Neuron (in vitro differentiated cells): Measurements from ENCODE around the gene TNIP2.

ENCODE experiments used
- H2AFZ ChIP-seq: one replicate; pipeline ENCODE4 v1.6.1; 2013; ENCODE audit warnings: low read depth, mild to moderate bottlenecking, inconsistent platforms, low read length, moderate library complexity
- H3K27me3 ChIP-seq: one replicate; pipeline ENCODE4 v1.6.1; 2013; ENCODE audit warnings: low read length; ENCODE audit not compliant: insufficient read depth
- H3K36me3 ChIP-seq: one replicate; pipeline ENCODE4 v1.6.1; 2013; ENCODE audit warnings: low read length; ENCODE audit not compliant: insufficient read depth
- H3K4me1 ChIP-seq: one replicate; pipeline ENCODE4 v1.6.1; 2013; ENCODE audit warnings: low read length; ENCODE audit not compliant: insufficient read depth
- H3K4me3 ChIP-seq: 2 replicates; pipeline ENCODE4 v1.5.1; 2013; ENCODE audit warnings: mild to moderate bottlenecking, low read length, moderate library complexity
- H3K9me3 ChIP-seq: one replicate; pipeline ENCODE4 v1.6.1; 2013; ENCODE audit warnings: low read length

The TNIP2 gene

GRCh38 chr4:2754848-2755819 lies 1.0 kb downstream of the TNIP2 start:
- no peaks in the 10 kb centered on the region for H3K27me3 ChIP-seq
- peaks cover 9% of the 10 kb centered on the region for H3K4me1 ChIP-seq
- peak overlapping the region; percentile 22 for H2AFZ ChIP-seq
- peaks cover 3% of the 10 kb centered on the region for H3K36me3 ChIP-seq
- H3K4me3 ChIP-seq = peak overlapping the region; percentile 93
- no peaks in the 10 kb centered on the region for H3K9me3 ChIP-seq

DNA sequence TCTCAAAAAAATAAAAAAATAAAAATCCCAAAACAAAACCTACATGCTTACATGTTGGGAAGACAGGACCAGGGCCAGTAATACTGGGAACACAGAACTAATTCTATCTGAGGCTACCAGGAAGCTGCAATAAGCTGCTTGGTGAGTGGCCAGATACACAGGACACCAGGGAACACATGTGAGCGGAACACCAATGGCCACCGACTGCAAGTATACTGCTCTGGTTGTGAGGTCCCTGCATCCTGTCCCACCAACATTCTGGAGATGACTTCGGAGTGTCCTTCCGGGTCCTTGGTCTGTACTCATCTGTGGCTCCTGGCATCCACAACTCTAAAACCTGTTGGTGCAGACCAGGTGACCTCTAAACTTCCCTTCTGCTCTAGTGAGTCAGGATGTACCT lies 2.7 kb downstream of the TNIP2 start:
- Histone ChIP-seq H3K36me3 (peaks cover 3% of the 10 kb centered on the region), H3K4me3 (no peak overlapping the region), H3K4me1 (peaks cover 9% of the 10 kb centered on the region), H3K9me3 (no peaks in the 10 kb centered on the region), H3K27me3 (no peaks in the 10 kb centered on the region), H2AFZ (no peak overlapping the region)

- Histone ChIP-seq H2AFZ (no peak overlapping the region), H3K9me3 (no peaks in the 10 kb centered on the region), H3K36me3 (peaks cover 22% of the 10 kb centered on the region), H3K4me1 (peaks cover 12% of the 10 kb centered on the region), H3K27me3 (no peaks in the 10 kb centered on the region), H3K4me3 (no peak overlapping the region)
These were observed 5.2 kb downstream of the TNIP2 start for GRCh38 chr4:2750719-2751605.

DNA sequence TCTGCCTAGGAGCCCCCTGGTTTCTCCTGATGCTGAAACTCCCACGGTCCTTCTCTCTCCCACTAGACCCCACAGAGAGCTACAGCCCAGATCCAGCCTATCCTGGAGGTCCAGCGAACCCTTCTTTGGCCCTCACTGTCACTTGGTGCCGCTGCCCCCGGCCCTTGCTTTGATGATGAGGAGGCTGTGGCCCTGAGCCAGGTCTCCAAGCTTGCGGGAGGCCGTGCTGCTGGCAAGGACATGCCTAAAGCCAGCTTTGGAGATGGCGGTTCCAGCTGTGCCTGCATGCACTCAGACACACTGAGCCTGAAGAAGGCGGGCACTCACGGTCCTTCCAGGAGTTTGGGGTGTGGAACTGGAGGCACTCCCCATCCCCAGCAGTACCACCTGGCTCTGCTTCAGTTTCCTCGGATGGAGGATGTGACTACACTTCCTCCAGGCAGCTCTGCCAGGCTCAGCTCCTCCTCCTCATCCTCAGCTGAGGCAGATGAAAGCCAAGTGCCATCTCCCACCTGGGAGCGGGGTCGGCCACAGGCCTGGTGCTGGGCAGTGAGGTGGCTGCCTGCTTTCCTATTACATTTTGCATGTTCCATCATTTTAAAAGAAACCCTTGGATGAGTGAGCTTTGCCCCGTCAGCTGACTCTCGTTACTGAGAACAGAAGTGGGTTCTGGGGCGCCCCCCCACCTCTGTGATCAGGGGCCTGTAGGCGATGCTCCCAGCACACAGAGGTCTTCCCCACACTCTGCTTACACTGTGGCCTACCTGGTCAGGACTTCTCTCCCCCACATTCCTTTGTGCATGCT lies 9.0 kb downstream of the TNIP2 start:
- no peaks in the 10 kb centered on the region for H3K27me3 ChIP-seq
- H3K4me3 ChIP-seq = no peak overlapping the region
- no peaks in the 10 kb centered on the region for H3K9me3 ChIP-seq

GRCh38 chr4:2745981-2746806 lies 9.9 kb downstream of the TNIP2 start:
- Histone ChIP-seq H3K9me3 (no peaks in the 10 kb centered on the region), H3K36me3 (peaks cover 58% of the 10 kb centered on the region), H3K27me3 (no peaks in the 10 kb centered on the region)

More for the DNA sequence above, 9.0 kb downstream of the TNIP2 start:
- peaks cover 3% of the 10 kb centered on the region for H3K4me1 ChIP-seq
- H3K36me3 ChIP-seq = peaks cover 54% of the 10 kb centered on the region
- H2AFZ ChIP-seq = no peak overlapping the region

GRCh38 chr4:2745516-2745915 lies 10.6 kb downstream of the TNIP2 start:
- peaks cover 58% of the 10 kb centered on the region for H3K36me3 ChIP-seq
- H3K4me1 ChIP-seq = peaks cover 3% of the 10 kb centered on the region
- H3K4me3 ChIP-seq = no peak overlapping the region
- no peaks in the 10 kb centered on the region for H3K9me3 ChIP-seq
- H3K27me3 ChIP-seq = no peaks in the 10 kb centered on the region
- H2AFZ ChIP-seq = no peak overlapping the region

More at GRCh38 chr4:2745981-2746806, 9.9 kb downstream of the TNIP2 start:
- H3K4me3 ChIP-seq = no peak overlapping the region
- no peak overlapping the region for H2AFZ ChIP-seq
- peaks cover 3% of the 10 kb centered on the region for H3K4me1 ChIP-seq

GRCh38 chr4:2744576-2745270 lies 11.4 kb downstream of the TNIP2 start:
- no peaks in the 10 kb centered on the region for H3K9me3 ChIP-seq
- peaks cover 58% of the 10 kb centered on the region for H3K36me3 ChIP-seq

GRCh38 chr4:2743518-2744445 lies 12.4 kb downstream of the TNIP2 start:
- Histone ChIP-seq H2AFZ (no peak overlapping the region), H3K36me3 (peaks cover 58% of the 10 kb centered on the region), H3K4me1 (peaks cover 3% of the 10 kb centered on the region), H3K4me3 (no peak overlapping the region), H3K27me3 (no peaks in the 10 kb centered on the region), H3K9me3 (no peaks in the 10 kb centered on the region)

More at GRCh38 chr4:2744576-2745270, 11.4 kb downstream of the TNIP2 start:
- Histone ChIP-seq H3K4me1 (peaks cover 3% of the 10 kb centered on the region), H3K4me3 (no peak overlapping the region), H3K27me3 (no peaks in the 10 kb centered on the region), H2AFZ (no peak overlapping the region)

- H3K9me3 ChIP-seq = no peaks in the 10 kb centered on the region
- no peak overlapping the region for H3K4me3 ChIP-seq
- peaks cover 3% of the 10 kb centered on the region for H3K4me1 ChIP-seq
- H2AFZ ChIP-seq = no peak overlapping the region
- peaks cover 58% of the 10 kb centered on the region for H3K36me3 ChIP-seq
- H3K27me3 ChIP-seq = no peaks in the 10 kb centered on the region
These were observed 13.2 kb downstream of the TNIP2 start for GRCh38 chr4:2742823-2743517.

DNA sequence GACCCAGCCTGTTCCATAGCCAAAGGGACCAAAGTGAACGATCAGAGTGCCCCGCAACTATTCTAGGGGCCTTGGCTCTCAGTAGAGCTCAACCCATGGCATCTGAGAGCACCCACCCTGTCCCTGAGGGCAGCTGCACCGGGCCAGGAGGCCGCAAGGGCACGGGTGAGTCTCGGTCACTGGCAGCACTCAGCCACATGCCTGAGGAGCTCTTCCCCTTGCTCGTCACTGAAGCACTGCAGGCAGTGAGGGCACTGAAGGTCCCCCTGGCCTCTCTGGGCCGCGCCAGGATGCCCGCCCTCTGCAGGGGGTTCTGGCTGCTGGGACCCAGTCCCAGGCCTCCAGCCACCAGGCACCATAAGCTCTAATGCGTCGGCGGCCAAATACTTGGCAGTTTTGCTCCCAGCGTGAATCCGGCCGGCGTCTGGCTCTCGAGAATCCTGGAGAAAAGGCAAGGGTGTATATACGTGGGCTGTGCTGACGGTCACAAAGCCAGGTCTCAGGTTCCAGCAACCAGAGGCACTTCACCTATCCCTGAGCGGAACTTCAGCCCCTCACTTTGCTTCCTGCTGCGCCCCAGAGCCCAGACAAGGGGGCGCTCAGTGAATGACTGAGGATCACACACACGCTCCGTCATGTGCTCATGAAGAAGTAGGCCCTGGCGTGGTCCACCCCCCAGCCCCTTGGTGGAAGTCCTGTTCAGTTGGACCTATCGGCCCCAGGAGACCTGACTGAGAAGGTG lies 13.9 kb downstream of the TNIP2 start:
- H3K4me3 ChIP-seq = no peak overlapping the region
- peaks cover 3% of the 10 kb centered on the region for H3K4me1 ChIP-seq
- peaks cover 52% of the 10 kb centered on the region for H3K36me3 ChIP-seq
- no peaks in the 10 kb centered on the region for H3K27me3 ChIP-seq
- no peak overlapping the region for H2AFZ ChIP-seq
- no peaks in the 10 kb centered on the region for H3K9me3 ChIP-seq
